Activated CD4-positive, alpha-beta T cell treated with anti-CD3 and anti-CD28 coated beads, Interleukin-2, amount 50 U/mL, for 16 hours (primary cell): Measurements from ENCODE around the gene RRP9.
"Not testable (repeated sequence)": the region's sequence is repeated elsewhere in the genome, so short reads cannot be mapped to it uniquely, and the experiment has no call there.

ENCODE experiments used
- DNase-seq: peaks from one replicate; pipeline ENCODE4 v3.0.0-alpha.2; 2020

Gene RRP9

DNA sequence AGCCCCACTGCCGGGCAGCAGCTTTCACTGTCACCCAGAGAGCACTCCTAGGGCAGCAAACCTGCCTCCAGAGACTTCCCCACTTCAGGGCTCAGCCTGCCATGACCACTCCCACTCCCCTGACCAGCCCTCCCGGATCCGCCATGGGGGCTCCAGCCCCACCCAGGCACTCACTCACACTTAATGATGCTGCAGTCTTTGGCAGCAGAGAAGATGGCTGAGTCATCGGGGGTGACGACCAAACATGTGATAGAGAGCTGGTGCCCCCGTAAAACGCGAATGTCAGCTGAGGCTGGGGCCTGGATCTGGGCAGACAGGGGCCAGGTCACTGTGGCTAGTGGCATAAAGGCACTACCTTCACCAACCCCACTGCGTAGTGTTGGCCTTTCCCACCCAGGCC lies 4.7 kb downstream of the RRP9 start:
- no peak for DNase-seq

DNA sequence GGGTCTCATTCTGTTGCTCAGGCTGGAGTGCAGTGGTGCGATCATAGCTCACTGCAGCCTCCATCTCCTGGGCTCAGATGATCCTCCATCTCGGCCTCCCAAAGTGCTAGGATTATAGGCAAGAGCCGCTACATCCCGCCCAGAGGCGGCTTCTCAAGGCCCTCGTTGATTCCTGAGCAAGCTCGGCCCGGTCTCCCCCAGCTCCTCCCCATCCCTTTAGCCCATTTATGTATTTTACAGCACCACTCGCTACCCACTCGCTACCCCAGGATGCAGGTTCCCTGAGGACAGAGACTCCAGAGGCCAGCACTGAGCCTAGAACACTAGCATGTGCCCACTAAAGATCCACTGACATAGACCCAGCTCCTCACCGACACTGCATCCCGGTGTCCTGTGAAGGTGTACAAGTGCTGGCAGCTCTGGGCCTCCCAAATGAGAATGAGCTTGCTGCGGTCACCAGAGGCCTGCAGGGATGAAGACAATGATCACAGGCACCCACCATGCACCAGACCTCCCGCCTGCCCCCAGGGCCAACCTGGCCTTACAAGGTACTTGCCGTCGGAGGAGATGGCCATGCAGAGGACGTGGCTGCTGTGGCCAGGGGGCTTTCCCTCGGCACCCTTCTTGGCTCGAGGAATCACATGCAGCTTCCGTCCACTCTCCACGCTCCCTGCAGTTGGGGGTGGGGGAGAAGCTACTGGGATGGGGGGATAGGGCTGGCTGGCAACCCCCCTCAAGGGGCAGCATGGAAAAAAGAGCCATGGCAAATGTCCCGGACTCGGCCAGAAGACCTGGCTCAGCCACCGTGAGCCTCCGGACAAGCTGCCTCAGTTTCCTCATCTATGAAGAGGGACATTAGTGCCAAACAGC lies 5.6 kb downstream of the RRP9 start:
- DNase-seq = no peak

GRCh38 chr3:51934991-51935885 lies 6.5 kb downstream of the RRP9 start:
- DNase-seq = no peak

GRCh38 chr3:51934139-51934850 lies 7.4 kb downstream of the RRP9 start:
- DNase-seq = no peak

DNA sequence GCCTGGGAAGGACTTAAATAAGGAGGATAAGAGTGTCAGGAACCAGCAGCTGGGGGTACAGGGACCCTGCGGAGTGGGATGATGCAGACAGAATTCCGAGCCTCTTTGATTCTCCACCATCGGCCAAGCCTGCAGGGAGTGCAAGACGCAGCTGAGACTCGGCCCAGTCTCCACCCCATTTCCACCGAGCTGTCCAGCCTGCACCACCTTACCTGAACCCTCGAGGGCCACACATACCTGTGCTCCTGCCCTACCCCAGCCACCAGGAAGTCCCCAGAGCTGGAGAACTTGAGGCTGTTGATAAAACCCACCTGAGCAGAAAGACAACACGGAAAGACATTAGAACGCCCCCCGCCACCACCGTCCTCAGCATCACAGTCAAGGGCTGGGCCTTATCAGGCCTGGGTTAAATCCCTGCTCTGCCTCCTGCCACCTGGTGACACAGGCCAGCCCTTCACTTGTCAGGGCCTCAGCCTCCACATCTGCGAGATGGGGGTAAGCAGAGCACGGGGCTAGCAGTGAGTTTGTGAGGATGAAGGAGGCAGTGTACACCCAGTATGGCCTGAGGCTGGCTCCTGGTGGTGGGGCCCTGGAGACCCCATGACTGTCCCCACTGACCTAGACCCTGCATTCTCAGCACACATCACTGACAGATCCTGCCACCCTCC lies 8.1 kb downstream of the RRP9 start:
- no peak for DNase-seq

- DNase-seq = no peak
Observed at GRCh38 chr3:51932471-51933370, 9.0 kb downstream of the RRP9 start.

DNA sequence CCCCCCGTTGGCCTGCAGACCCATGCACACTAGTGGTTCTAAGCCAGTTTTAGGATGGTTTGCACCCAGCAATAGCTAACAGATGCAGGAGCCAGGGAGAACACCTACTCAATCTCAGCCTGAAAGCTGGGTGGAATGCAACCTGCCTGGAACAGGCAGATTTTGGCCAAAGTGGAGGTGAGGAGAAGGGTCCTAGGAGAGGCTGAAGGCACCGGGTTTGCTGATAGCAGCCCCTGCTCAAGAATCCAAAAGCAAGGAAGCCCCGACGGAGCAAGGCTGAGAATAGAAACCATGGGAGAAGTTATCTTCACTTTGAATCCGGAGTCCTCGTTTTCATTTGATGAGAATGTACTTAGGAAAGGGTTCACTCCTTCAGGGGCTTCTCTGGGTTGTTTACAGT lies 9.9 kb downstream of the RRP9 start:
- no peak for DNase-seq

- no peak for DNase-seq
Observed at GRCh38 chr3:51930439-51930838, 11.3 kb downstream of the RRP9 start.

DNA sequence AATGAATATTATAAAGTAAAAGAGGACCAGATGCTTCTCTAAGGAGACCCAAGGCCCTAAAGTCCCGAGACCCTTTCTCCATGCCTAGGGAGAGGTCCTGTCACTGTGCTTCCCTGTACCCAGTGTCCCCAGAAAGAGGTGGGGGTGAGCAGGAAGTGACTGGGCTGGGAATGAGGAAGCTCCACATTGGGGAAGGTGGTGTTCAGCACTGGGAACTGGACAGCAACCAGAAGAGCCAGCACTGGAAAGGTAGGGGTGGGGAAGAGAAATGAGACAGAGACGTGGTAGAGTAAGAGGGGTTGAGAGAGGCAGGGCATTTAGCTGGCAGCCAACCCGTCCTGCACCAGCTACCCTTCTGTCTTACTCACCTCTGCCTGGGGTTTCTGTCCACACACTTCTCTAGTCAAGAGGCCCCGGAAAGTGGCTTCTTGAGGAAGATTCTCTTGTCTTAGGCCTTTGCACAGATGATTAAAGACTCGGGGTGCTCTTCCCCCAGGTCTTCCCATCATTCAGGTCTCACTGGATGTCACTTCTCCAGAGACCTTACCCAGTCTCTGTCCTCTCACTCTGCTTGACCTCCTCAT lies 12.2 kb downstream of the RRP9 start:
- no peak for DNase-seq

DNA sequence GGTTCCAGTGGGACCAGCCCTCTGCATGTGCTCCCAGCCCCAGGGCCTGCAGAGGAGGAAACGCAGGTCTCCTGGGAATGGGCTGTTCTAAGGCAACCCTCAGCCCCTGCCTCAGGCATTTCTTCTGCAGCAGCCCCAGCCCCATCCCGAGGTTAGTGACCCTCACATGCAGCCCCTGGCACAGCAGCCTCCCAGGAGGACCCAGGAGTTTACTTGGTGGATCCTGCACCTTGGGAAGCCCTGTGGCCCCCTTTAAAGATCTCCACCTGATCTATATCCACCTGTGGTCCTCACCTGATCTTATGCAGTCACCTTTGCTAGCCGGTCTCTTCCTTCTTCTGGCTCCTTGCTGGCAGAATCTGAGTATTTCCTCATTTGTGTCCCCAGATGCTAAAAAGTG lies 12.7 kb downstream of the RRP9 start:
- DNase-seq = not testable (repeated sequence)

DNA sequence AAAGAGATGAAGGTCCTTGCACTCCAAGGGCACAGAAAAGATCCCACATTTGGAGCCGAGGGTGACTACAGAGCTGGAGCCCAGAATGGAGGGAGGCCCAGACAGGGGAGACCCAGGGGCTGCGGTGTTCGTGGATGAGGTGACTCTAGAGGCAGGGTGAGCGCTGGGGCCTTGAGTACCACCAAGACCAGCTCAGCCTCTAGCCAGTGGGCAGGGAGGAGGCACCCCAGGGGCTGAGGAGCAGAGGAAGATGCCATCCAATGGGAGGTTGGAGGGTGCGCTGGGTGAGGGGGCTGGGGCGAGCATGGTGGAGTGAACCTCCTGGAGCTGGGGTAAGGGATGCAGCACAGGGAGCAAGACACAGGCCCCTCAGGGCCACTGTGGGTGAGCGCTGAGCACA lies 13.3 kb downstream of the RRP9 start:
- no peak for DNase-seq

GRCh38 chr3:51927061-51927977 lies 14.4 kb downstream of the RRP9 start:
- DNase-seq = no peak

- DNase-seq = no peak
Observed at GRCh38 chr3:51921081-51921578, 20.6 kb downstream of the RRP9 start.

- DNase-seq = no peak
Observed at GRCh38 chr3:51916418-51916817, 25.3 kb downstream of the RRP9 start.

DNA sequence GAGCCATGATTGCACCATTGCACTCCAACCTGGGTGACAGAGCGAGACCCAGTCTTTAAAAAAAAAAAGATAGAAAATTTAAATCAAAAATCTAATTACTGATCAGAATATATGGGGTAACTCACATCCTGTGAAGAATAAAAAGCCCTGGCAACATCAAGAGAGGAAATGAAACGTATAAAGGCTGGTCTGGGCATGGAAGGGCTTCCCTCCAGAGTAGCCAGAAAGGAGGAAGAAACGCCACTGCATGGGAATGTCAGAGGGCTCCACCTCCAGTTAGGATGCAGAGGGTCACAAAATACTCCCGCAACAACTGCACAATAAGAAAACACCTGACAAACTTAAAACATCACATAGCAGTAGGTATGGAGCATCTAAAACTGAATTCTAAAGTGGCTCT lies 33.7 kb downstream of the RRP9 start:
- no peak for DNase-seq

DNA sequence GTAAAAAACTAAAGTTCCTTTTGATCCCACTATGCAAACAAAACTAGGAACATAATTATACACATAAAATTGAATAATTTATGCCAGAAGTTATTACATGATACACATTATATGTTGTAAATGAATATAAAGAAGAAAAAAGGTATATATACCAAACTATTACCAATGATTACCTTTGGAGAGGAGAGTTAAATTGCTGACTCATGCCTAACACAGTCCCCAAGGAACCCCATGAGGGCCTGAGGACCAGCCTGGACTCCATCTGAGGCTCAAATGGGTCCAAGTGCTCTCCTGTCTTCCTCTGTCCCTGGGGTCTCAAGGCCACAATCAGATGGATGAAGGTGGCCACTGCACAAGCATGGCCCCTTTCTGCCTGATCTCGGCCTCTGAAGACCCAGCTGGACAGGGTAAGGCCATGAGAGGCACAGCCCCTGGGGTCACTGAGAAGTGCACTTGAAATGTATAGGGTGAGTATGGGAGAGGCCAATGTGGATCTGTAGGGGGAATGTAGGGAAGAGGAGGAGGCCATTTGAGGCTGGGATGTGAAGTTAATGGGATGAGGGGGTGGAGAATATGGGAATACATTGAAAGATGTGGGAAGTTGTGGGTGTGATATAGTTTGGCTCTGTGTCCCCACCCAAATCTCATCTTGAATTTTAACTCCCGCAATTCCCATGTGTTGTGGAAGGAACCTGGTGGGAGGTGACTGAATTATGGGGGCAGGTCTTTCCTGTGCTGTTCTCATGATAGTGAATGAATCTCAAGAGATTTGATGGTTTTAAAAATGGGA lies 37.5 kb downstream of the RRP9 start:
- no peak for DNase-seq

DNA sequence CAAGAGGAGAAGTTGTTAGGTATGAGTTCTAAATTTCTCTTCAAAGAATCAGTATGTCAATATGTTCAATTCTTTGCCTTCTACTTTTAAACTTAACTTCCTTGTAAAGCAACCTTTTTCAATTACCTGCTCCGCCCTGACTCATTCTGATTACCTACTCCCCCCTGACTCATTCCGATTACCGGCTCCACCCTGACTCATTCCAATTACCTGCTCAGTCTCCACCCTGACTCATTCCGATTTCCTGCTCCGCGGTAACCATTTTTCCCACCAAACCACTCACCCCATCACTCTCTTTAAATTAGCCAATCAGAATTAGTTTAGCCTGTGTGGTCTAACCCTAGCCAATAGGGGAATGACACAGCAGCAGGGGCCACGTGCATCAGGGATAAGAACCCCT lies 39.3 kb downstream of the RRP9 start:
- DNase-seq = peak; percentile 94

GRCh38 chr3:51900043-51900442 lies 41.7 kb downstream of the RRP9 start:
- DNase-seq = peak; percentile 20

- no peak for DNase-seq
Observed at GRCh38 chr3:51897391-51897790, 44.3 kb downstream of the RRP9 start.
